NCI-H1436 (cell line): ENCODE results near the gene CYP39A1.

Experiments used
- DNase-seq: peaks from one replicate; lab custom pipeline; 2025; lab: John Stamatoyannopoulos, UW

CYP39A1 gene, protein sequence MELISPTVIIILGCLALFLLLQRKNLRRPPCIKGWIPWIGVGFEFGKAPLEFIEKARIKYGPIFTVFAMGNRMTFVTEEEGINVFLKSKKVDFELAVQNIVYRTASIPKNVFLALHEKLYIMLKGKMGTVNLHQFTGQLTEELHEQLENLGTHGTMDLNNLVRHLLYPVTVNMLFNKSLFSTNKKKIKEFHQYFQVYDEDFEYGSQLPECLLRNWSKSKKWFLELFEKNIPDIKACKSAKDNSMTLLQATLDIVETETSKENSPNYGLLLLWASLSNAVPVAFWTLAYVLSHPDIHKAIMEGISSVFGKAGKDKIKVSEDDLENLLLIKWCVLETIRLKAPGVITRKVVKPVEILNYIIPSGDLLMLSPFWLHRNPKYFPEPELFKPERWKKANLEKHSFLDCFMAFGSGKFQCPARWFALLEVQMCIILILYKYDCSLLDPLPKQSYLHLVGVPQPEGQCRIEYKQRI

GRCh38 chr6:46652603-46653438 lies at the start of gene CYP39A1, which contains the start of gene SLC25A27:
CYP39A1 (minus strand) TSS chr6:46652818; CDS start chr6:46652582, 236 bp downstream.
SLC25A27 (plus strand) TSS chr6:46652975; CDS start chr6:46653193, 218 bp downstream.
- DNase-seq, result peak; percentile 78

GRCh38 chr6:46699970-46700369 lies 47.4 kb upstream of the CYP39A1 start:
- DNase-seq, result no peak

DNA sequence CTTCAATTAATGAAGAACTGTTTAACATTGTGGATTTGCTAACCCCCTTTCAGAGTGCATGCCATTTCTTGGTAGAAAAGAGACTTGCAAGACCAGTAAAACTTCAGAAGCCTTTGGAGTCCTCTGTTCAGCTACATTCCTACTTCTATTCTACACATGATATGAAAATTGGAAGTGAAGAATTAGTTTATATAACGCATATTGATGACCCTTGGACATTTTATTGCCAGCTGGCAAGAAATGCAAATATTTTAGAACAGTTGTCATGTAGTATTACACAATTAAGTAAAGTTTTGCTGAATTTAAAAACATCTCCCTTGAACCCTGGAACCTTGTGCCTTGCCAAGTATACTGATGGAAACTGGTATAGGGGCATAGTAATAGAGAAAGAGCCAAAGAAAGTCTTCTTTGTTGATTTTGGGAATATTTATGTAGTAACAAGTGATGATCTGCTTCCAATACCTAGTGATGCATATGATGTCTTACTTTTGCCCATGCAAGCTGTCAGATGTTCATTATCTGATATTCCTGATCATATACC lies 38.4 kb upstream of the CYP39A1 start:
- DNase-seq, result no peak

- no peak for DNase-seq
These were observed 37.6 kb upstream of the CYP39A1 start for GRCh38 chr6:46690141-46690755.

- DNase-seq, result no peak
These were observed 37.0 kb upstream of the CYP39A1 start for GRCh38 chr6:46689657-46690056.

DNA sequence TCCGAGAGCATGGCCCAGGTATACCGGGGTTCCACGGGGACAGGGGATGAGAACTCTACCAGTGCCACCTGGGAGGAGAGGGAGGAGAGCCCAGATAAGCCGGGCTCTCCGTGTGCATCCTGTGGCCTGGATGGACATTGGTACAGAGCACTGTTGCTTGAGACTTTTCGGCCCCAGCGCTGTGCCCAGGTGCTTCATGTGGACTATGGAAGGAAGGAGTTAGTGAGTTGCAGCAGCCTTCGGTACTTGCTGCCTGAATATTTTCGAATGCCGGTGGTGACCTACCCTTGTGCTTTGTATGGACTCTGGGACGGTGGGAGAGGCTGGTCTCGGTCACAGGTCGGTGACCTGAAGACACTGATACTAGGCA lies 36.3 kb upstream of the CYP39A1 start:
- no peak for DNase-seq

DNA sequence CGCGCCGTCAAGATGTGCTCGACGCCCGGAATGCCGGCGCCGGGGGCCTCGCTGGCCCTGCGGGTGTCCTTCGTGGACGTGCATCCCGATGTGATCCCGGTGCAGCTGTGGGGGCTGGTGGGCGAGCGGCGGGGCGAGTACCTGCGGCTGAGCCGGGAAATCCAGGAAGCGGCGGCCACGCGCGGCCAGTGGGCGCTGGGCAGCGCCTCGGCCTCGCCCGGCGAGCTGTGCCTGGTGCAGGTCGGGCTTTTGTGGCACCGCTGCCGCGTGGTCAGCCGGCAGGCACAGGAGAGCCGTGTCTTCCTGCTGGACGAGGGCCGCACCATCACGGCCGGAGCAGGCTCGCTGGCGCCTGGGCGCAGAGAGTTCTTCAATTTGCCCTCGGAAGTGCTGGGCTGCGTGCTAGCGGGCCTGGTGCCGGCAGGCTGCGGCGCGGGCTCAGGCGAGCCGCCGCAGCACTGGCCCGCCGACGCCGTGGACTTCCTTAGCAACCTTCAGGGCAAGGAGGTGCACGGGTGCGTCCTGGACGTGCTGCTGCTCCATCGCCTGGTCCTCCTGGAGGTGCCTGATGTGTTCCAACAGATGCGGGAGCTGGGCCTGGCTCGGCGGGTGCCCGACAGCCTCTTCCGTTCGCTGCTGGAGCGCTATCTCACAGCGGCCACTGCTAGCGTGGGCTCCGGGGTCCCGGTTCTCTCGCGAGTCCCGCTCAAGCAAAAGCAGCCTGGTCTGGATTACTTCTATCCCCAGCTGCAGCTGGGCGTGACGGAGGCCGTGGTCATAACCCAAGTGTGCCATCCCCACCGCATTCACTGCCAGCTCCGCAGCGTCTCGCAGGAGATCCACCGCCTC lies 35.7 kb upstream of the CYP39A1 start:
- no peak for DNase-seq

GRCh38 chr6:46687619-46688097 lies 35.0 kb upstream of the CYP39A1 start, which contains the start of gene TDRD6:
TDRD6 (plus strand) TSS chr6:46687885; CDS start chr6:46688129, 244 bp downstream.
- no peak for DNase-seq

DNA sequence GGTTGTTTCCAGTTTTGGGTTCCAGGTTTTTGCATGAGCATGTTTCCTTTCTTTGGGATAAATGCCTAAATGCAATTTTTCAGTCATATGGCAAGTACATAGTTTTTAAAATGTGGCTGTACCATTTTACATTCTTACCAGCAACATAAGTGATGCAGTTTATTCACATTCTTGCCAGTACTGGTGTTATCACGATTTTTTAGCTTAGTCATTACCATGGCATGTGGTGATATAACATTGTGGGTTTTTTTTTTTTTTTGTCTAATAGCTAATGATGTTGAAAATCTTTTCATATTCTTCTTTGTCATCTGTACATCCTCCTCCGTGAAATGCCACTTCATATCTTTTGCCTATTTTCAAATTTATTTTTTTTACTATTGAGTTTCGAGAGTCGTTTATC lies 32.2 kb upstream of the CYP39A1 start:
- no peak for DNase-seq

DNA sequence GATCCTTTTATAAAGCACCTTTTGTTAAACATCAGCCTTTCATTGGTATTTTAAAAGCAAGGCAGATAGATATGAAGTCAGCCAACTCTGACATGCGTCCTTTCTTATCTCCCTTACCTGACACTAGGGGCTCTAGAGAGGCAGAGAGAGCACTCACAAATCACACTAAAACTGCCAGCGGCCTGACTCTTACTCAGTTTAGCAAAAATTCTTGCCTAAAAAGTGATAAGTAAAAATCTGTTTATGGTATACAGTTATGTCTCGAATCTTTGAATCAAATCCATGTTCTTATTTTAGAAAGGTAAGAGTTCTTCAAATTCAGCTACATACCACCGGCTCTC lies 24.7 kb upstream of the CYP39A1 start:
- peak; percentile 15 for DNase-seq

DNA sequence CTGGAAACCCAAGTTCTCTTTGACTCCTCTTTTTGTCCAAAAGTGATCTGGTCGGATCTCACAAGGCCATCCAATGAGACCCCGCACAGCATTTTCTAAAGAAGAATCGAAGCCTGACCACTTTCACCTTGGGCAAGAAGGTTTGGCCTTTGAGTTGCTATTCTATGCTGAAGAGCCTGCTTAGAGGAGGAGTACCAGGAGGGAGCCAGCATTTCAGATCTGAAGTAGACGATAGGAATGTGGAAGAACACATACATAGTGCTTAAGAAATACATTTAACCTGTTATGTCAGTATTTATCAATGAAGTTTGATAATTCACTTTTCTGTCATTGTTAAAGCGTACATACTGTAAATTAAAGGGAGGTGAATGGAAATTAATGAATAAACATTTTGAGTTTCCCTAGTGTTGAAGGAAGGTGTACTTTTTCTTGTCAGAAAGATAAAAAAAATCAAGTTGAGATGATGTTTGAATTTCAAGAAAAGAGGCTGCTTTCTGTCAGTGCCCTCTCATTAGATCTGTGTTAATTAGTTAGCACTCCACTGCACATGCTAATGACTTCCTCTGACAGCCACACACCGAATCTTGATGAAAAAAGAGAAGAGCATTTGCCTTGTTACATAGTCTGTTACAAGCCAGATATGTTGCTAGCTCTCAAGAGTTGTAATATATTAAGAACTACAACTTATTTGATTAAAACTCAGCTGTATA lies 24.1 kb upstream of the CYP39A1 start:
- no peak for DNase-seq

DNA sequence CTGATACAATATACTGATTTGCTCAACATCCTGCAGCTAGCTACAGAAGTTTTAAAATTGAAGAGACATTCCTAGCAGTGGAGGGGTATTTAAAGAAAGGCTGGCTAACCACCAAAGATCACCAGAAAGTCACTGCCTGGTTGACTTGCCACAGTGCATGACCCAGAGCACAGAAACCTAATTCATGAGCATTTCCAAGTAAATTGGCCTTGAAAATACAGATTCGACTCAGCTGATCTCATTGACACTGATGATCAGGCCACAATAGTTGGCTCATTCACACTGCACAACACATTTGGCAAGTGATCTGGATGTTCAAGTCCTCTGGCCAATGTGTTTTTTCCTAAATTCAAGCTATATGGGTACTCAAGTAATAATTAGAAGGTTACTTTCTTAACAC lies 21.8 kb upstream of the CYP39A1 start:
- DNase-seq, result no peak

- DNase-seq, result no peak
These were observed 14.8 kb upstream of the CYP39A1 start for GRCh38 chr6:46667377-46667776.

DNA sequence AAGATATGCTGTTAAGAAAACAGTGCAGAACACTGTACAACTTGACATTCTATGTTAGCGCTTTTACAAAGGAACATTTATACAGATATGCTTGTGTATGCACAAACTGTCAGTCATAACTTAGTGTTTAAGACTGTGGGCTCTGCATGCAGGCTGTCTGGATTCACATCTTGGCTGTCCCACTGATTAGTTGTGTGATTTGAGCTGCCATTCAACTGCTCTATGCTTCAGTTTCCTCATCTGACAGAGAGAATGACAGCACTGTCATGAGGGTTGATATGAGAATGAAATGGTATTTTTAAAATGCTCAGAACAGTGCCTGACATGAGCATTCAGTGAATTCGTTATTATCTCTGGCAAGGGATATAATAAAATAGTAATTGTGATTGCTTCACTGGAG lies 8.9 kb upstream of the CYP39A1 start:
- no peak for DNase-seq

DNA sequence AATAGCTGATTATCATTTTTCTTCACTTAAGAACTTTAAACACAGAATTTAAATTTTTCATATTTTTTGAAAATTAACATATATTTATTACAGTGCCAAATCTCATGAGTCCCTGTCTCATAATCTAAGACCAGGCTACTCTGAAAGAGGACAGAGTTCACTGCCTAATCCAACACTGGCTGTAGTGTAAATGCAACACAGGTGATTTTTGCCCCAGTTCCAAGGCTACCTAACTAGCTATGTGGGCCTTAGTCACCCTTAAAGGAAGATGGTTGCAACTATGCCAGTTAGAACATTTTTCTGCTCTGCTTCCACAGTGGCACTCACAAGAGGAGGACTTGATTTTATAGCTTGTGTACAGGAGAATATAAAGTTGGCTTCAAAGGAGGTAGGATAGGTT lies 5.0 kb upstream of the CYP39A1 start:
- DNase-seq, result no peak

DNA sequence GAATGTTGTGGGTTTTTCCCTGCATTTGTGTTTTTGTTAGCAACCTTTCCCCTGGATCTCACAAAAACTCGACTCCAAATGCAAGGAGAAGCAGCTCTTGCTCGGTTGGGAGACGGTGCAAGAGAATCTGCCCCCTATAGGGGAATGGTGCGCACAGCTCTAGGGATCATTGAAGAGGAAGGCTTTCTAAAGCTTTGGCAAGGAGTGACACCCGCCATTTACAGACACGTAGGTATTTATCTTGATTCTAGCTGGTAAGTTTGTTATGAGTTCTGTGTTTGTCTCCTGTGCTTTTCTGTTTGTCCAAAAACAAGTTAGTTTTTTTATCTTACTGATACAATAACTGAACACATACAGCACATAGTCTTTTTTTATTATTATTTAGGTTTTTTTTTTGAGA lies 3.2 kb upstream of the CYP39A1 start:
- no peak for DNase-seq

- DNase-seq, result no peak
These were observed 999 bp upstream of the CYP39A1 start for GRCh38 chr6:46653439-46654195.

DNA sequence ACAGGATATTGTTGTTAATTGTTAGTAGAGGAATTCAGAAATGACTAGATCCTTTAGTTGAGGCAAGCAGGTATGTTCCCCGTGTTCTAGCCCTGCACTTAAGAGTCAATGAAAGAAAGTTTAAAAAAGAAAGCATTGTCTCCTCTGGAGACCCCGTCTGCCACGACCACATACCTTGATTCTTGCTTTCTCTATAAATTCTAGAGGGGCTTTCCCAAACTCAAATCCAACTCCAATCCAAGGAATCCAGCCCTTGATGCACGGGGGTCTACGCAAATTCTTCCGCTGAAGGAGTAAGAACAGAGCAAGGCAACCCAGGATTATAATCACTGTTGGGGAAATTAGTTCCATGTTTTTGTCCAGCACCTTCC lies 401 bp downstream of the CYP39A1 start:
- no peak for DNase-seq

- DNase-seq, result no peak
These were observed 802 bp downstream of the CYP39A1 start for GRCh38 chr6:46651816-46652215.

GRCh38 chr6:46651006-46651405 lies 1.6 kb downstream of the CYP39A1 start:
- DNase-seq, result no peak
